ENCODE measurements around the gene PROX2. TPM values are rescaled to one million over a fixed set of nuclear protein-coding genes. Genes with fewer than 3 reads are reported as not detected.

Gene PROX2
- total RNA-seq, 1 donor from 2014 or later, result not detected

- H3K9me3 ChIP-seq (ENCODE audit: control insufficient read depth in 3 of 3, low read length in 3 of 3), result no peaks in the 10 kb centered on the region
- no peak overlapping the region for H3K27ac ChIP-seq (ENCODE audit: low read depth, low read length)
- peaks cover 0 to 17% (median 16%) of the 10 kb centered on the region in 3 donors for H3K36me3 ChIP-seq (ENCODE audit: control insufficient read depth in 3 of 3, insufficient read depth in 3 of 3, low read length in 3 of 3)
- H3K4me3 ChIP-seq (ENCODE audit: low read length in 3 of 3), result no peak overlapping the region
- no peaks in the 10 kb centered on the region for H3K27me3 ChIP-seq (ENCODE audit: control insufficient read depth in 3 of 3, insufficient read depth in 3 of 3, low read length in 3 of 3)
- no peaks in the 10 kb centered on the region for H3K4me1 ChIP-seq (ENCODE audit: control insufficient read depth in 3 of 3, insufficient read depth in 3 of 3, low read length in 3 of 3)
- H3K9ac ChIP-seq (ENCODE audit: low read depth in 1 of 3, low read length in 3 of 3), result no peak overlapping the region
These were observed 40.2 kb downstream of the PROX2 start for GRCh38 chr14:74835645-74836250.

- Histone ChIP-seq H3K9ac (ENCODE audit: low read depth in 1 of 3, low read length in 3 of 3) (no peak overlapping the region), H3K4me3 (ENCODE audit: low read length in 3 of 3) (no peak overlapping the region), H3K9me3 (ENCODE audit: control insufficient read depth in 3 of 3, low read length in 3 of 3) (no peaks in the 10 kb centered on the region), H3K4me1 (ENCODE audit: control insufficient read depth in 3 of 3, insufficient read depth in 3 of 3, low read length in 3 of 3) (no peaks in the 10 kb centered on the region), H3K27ac (ENCODE audit: low read depth, low read length) (no peak overlapping the region), H3K27me3 (ENCODE audit: control insufficient read depth in 3 of 3, insufficient read depth in 3 of 3, low read length in 3 of 3) (no peaks in the 10 kb centered on the region), H3K36me3 (ENCODE audit: control insufficient read depth in 3 of 3, insufficient read depth in 3 of 3, low read length in 3 of 3) (peaks cover 4 to 25% (median 17%) of the 10 kb centered on the region in 3 donors)
These were observed 41.1 kb downstream of the PROX2 start for GRCh38 chr14:74834692-74835392.

GRCh38 chr14:74832849-74833248 lies 43.1 kb downstream of the PROX2 start:
- H3K9me3 ChIP-seq (ENCODE audit: control insufficient read depth in 3 of 3, low read length in 3 of 3), result no peaks in the 10 kb centered on the region
- H3K4me1 ChIP-seq (ENCODE audit: control insufficient read depth in 3 of 3, insufficient read depth in 3 of 3, low read length in 3 of 3), result peaks cover 0 to 9% (median 0%) of the 10 kb centered on the region in 3 donors
- H3K27ac ChIP-seq (ENCODE audit: low read depth, low read length), result no peak overlapping the region

GRCh38 chr14:74829251-74829650 lies 46.7 kb downstream of the PROX2 start:
- Histone ChIP-seq H3K4me1 (ENCODE audit: control insufficient read depth in 3 of 3, insufficient read depth in 3 of 3, low read length in 3 of 3) (peaks cover 0 to 9% (median 0%) of the 10 kb centered on the region in 3 donors), H3K9ac (ENCODE audit: low read depth in 1 of 3, low read length in 3 of 3) (no peak overlapping the region), H3K27ac (ENCODE audit: low read depth, low read length) (no peak overlapping the region), H3K4me3 (ENCODE audit: low read length in 3 of 3) (no peak overlapping the region), H3K9me3 (ENCODE audit: control insufficient read depth in 3 of 3, low read length in 3 of 3) (no peaks in the 10 kb centered on the region), H3K36me3 (ENCODE audit: control insufficient read depth in 3 of 3, insufficient read depth in 3 of 3, low read length in 3 of 3) (peaks cover 4 to 32% (median 17%) of the 10 kb centered on the region in 3 donors), H3K27me3 (ENCODE audit: control insufficient read depth in 3 of 3, insufficient read depth in 3 of 3, low read length in 3 of 3) (no peaks in the 10 kb centered on the region)

More at GRCh38 chr14:74832849-74833248, 43.1 kb downstream of the PROX2 start:
- peaks cover 4 to 32% (median 24%) of the 10 kb centered on the region in 3 donors for H3K36me3 ChIP-seq (ENCODE audit: control insufficient read depth in 3 of 3, insufficient read depth in 3 of 3, low read length in 3 of 3)
- no peak overlapping the region for H3K4me3 ChIP-seq (ENCODE audit: low read length in 3 of 3)
- no peak overlapping the region for H3K9ac ChIP-seq (ENCODE audit: low read depth in 1 of 3, low read length in 3 of 3)
- no peaks in the 10 kb centered on the region for H3K27me3 ChIP-seq (ENCODE audit: control insufficient read depth in 3 of 3, insufficient read depth in 3 of 3, low read length in 3 of 3)

- Histone ChIP-seq H3K9me3 (ENCODE audit: control insufficient read depth in 3 of 3, low read length in 3 of 3) (no peaks in the 10 kb centered on the region), H3K4me1 (ENCODE audit: control insufficient read depth in 3 of 3, insufficient read depth in 3 of 3, low read length in 3 of 3) (peaks cover 0 to 9% (median 0%) of the 10 kb centered on the region in 3 donors), H3K9ac (ENCODE audit: low read depth in 1 of 3, low read length in 3 of 3) (no peak overlapping the region), H3K36me3 (ENCODE audit: control insufficient read depth in 3 of 3, insufficient read depth in 3 of 3, low read length in 3 of 3) (peaks cover 5 to 33% (median 27%) of the 10 kb centered on the region in 3 donors), H3K4me3 (ENCODE audit: low read length in 3 of 3) (no peak overlapping the region), H3K27ac (ENCODE audit: low read depth, low read length) (no peak overlapping the region), H3K27me3 (ENCODE audit: control insufficient read depth in 3 of 3, insufficient read depth in 3 of 3, low read length in 3 of 3) (no peaks in the 10 kb centered on the region)
These were observed 49.4 kb downstream of the PROX2 start for GRCh38 chr14:74826574-74826973.

Other genes starting within 250 kb of the PROX2 start
- gene AREL1, start 163.1 kb downstream of the PROX2 start, total RNA-seq, result 21.9 TPM
- gene FCF1, start 163.0 kb downstream of the PROX2 start, total RNA-seq, result 15.1 TPM
- gene YLPM1, start 112.8 kb downstream of the PROX2 start, total RNA-seq, result 49.6 TPM
- gene DLST, start 5.8 kb upstream of the PROX2 start, total RNA-seq, result 38.1 TPM
- 3.1 TPM for gene RPS6KL1, start 47.1 kb upstream of the PROX2 start, total RNA-seq
- gene PGF, start 79.5 kb upstream of the PROX2 start, total RNA-seq, result 8.9 TPM
- 18.8 TPM for gene EIF2B2, start 126.8 kb upstream of the PROX2 start, total RNA-seq
- gene MLH3, start 175.3 kb upstream of the PROX2 start, total RNA-seq, result 48.0 TPM
- gene ACYP1, start 187.9 kb upstream of the PROX2 start, total RNA-seq, result 8.4 TPM
- under 0.01 TPM for gene ZC2HC1C, start 193.5 kb upstream of the PROX2 start, total RNA-seq